ENCODE results near the gene CLNK. TPM values are rescaled to one million over a fixed set of nuclear protein-coding genes. Genes with fewer than 3 reads are reported as not detected.

CLNK gene
- total and polyA plus RNA-seq, 2 of the 8 experiments (the other 6 are each of a cell fraction or from before 2014, with no cell fraction given), result not detected

DNA sequence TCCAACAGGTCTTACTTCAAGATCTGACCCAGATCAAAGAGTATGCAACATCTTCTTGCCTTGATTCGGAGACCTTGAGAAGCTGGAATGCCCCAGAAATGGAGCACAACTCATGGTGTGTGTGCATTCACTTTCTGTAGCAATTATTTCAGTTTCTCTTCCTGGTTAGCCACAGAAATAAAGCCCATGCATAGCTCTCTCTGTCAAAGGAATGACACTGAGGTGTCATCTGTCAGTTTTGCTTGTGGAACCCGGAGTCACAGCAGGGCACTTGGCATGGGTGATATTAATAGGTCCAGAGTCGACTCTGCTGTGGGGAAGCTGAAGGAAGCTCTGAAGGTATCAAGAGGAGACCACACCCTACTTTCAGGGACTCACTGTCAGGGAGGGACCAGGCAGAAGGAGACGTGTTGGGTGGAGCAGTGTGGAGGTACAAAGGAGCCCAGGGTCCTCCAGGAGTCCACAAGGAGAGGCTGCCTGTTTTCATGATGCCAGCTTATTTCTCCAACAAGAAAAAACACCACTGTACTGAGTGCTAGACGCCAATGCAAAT lies 10.7 kb downstream of the CLNK start (continued):
- TF ChIP-seq, protein P1, sequence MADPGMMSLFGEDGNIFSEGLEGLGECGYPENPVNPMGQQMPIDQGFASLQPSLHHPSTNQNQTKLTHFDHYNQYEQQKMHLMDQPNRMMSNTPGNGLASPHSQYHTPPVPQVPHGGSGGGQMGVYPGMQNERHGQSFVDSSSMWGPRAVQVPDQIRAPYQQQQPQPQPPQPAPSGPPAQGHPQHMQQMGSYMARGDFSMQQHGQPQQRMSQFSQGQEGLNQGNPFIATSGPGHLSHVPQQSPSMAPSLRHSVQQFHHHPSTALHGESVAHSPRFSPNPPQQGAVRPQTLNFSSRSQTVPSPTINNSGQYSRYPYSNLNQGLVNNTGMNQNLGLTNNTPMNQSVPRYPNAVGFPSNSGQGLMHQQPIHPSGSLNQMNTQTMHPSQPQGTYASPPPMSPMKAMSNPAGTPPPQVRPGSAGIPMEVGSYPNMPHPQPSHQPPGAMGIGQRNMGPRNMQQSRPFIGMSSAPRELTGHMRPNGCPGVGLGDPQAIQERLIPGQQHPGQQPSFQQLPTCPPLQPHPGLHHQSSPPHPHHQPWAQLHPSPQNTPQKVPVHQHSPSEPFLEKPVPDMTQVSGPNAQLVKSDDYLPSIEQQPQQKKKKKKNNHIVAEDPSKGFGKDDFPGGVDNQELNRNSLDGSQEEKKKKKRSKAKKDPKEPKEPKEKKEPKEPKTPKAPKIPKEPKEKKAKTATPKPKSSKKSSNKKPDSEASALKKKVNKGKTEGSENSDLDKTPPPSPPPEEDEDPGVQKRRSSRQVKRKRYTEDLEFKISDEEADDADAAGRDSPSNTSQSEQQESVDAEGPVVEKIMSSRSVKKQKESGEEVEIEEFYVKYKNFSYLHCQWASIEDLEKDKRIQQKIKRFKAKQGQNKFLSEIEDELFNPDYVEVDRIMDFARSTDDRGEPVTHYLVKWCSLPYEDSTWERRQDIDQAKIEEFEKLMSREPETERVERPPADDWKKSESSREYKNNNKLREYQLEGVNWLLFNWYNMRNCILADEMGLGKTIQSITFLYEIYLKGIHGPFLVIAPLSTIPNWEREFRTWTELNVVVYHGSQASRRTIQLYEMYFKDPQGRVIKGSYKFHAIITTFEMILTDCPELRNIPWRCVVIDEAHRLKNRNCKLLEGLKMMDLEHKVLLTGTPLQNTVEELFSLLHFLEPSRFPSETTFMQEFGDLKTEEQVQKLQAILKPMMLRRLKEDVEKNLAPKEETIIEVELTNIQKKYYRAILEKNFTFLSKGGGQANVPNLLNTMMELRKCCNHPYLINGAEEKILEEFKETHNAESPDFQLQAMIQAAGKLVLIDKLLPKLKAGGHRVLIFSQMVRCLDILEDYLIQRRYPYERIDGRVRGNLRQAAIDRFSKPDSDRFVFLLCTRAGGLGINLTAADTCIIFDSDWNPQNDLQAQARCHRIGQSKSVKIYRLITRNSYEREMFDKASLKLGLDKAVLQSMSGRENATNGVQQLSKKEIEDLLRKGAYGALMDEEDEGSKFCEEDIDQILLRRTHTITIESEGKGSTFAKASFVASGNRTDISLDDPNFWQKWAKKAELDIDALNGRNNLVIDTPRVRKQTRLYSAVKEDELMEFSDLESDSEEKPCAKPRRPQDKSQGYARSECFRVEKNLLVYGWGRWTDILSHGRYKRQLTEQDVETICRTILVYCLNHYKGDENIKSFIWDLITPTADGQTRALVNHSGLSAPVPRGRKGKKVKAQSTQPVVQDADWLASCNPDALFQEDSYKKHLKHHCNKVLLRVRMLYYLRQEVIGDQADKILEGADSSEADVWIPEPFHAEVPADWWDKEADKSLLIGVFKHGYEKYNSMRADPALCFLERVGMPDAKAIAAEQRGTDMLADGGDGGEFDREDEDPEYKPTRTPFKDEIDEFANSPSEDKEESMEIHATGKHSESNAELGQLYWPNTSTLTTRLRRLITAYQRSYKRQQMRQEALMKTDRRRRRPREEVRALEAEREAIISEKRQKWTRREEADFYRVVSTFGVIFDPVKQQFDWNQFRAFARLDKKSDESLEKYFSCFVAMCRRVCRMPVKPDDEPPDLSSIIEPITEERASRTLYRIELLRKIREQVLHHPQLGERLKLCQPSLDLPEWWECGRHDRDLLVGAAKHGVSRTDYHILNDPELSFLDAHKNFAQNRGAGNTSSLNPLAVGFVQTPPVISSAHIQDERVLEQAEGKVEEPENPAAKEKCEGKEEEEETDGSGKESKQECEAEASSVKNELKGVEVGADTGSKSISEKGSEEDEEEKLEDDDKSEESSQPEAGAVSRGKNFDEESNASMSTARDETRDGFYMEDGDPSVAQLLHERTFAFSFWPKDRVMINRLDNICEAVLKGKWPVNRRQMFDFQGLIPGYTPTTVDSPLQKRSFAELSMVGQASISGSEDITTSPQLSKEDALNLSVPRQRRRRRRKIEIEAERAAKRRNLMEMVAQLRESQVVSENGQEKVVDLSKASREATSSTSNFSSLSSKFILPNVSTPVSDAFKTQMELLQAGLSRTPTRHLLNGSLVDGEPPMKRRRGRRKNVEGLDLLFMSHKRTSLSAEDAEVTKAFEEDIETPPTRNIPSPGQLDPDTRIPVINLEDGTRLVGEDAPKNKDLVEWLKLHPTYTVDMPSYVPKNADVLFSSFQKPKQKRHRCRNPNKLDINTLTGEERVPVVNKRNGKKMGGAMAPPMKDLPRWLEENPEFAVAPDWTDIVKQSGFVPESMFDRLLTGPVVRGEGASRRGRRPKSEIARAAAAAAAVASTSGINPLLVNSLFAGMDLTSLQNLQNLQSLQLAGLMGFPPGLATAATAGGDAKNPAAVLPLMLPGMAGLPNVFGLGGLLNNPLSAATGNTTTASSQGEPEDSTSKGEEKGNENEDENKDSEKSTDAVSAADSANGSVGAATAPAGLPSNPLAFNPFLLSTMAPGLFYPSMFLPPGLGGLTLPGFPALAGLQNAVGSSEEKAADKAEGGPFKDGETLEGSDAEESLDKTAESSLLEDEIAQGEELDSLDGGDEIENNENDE (IDR thresholded peaks at IDR 0.05; ENCODE audit: insufficient replicate concordance, low read length), result no peak
- TF ChIP-seq SAP30 (IDR thresholded peaks at IDR 0.05; ENCODE audit: insufficient read depth, insufficient replicate concordance, low read length), result no peak
- TF ChIP-seq JUND (IDR thresholded peaks at IDR 0.05; ENCODE audit: low read length), result no peak
- no peak for TF ChIP-seq ASH2L (IDR thresholded peaks at IDR 0.05; ENCODE audit: low read length)
- TF ChIP-seq GTF2F1 (IDR thresholded peaks at IDR 0.05; ENCODE audit: borderline replicate concordance, low read depth, low read length), result no peak
- no peak for TF ChIP-seq KDM1A (IDR thresholded peaks at IDR 0.05; ENCODE audit: borderline replicate concordance, low read length)
- TF ChIP-seq HDAC2 (IDR thresholded peaks at IDR 0.05; ENCODE audit: borderline replicate concordance in 1 of 2, low read depth in 2 of 2, low read length in 2 of 2), result no peak
- TF ChIP-seq GABPA (IDR thresholded peaks at IDR 0.05; ENCODE audit: borderline replicate concordance, insufficient read depth, low read length), result no peak
